Natural killer cell (primary cell): ENCODE data around the gene SLU7. TPM values are rescaled to one million over a fixed set of nuclear protein-coding genes. Genes with fewer than 3 reads are reported as not detected.

Experiments
- ATAC-seq, 3 donors: fragments of 150-1000 bp in 2 of 3; fragments of 200-7000 bp in 1 of 3; cut with Tn5 transposase; 1 replicate in 1 of 3; 2 replicates in 2 of 3; pipeline ENCODE4 v1.10.0; 2021; ENCODE audit warnings: mild to moderate bottlenecking in 2 of 3, moderate library complexity in 2 of 3
- DNase-seq, 2 donors: peaks; one replicate each; pipeline versions ENCODE4 v3.0.0 to v3.0.0-alpha.2; 2013 to 2021; ENCODE audit warnings: mixed read lengths in 1 of 2
- H3K27ac ChIP-seq: one replicate; pipeline ENCODE4 v1.5.1; 2013; ENCODE audit warnings: mild to moderate bottlenecking, low read length
- H3K27me3 ChIP-seq: one replicate; pipeline ENCODE4 v1.6.1; 2013; ENCODE audit warnings: low read length; ENCODE audit not compliant: control insufficient read depth, insufficient read depth
- H3K36me3 ChIP-seq: one replicate; pipeline ENCODE4 v1.6.1; 2013; ENCODE audit warnings: low read length; ENCODE audit not compliant: control insufficient read depth, insufficient read depth
- H3K4me1 ChIP-seq: one replicate; pipeline ENCODE4 v1.6.1; 2013; ENCODE audit warnings: low read length; ENCODE audit not compliant: control insufficient read depth, insufficient read depth
- H3K4me3 ChIP-seq: one replicate; pipeline ENCODE4 v1.5.1; 2013; ENCODE audit warnings: low read length
- H3K9me3 ChIP-seq: one replicate; pipeline ENCODE4 v1.6.1; 2013; ENCODE audit warnings: low read length; ENCODE audit not compliant: control insufficient read depth, insufficient read depth
- H3K27ac Mint-ChIP-seq, 2 donors: one replicate each; pipeline ENCODE4 v1.8.0; 2022; ENCODE audit warnings: mild to moderate bottlenecking in 2 of 2, mixed read lengths in 2 of 2, moderate library complexity in 1 of 2
- H3K27me3 Mint-ChIP-seq, 2 donors: one replicate each; pipeline ENCODE4 v1.8.0; 2022; ENCODE audit warnings: low read depth in 2 of 2, mixed read lengths in 2 of 2
- H3K36me3 Mint-ChIP-seq: one replicate; pipeline ENCODE4 v1.8.0; 2022; ENCODE audit warnings: mixed read lengths
- H3K4me1 Mint-ChIP-seq, 2 donors: one replicate each; pipeline ENCODE4 v1.8.0; 2022; ENCODE audit warnings: mixed read lengths in 2 of 2
- H3K4me3 Mint-ChIP-seq: one replicate; pipeline ENCODE4 v1.8.0; 2022; ENCODE audit warnings: mild to moderate bottlenecking, moderate library complexity, mixed read lengths
- H3K9me3 Mint-ChIP-seq, 2 donors: one replicate each; pipeline ENCODE4 v1.8.0; 2022; ENCODE audit warnings: mixed read lengths in 2 of 2
- WGBS: methylation state at CpG from one replicate; pipeline ENCODE4 v1.1.7; 2013; ENCODE audit warnings: missing lambda C conversion rate; ENCODE audit not compliant: insufficient coverage; 5-methylcytosine and 5-hydroxymethylcytosine counted together
- intact Hi-C: fragments of 100-400 bp; cut with micrococcal nuclease; formaldehyde crosslinking; loops from one replicate; pipeline ENCODE4 v1.14.2; 2022
- total RNA-seq, 4 donors: library from RNA; stranded (reverse); fragments of 120-200 nt in 1 of 4; gene quantifications; one replicate each; pipeline versions ENCODE4 v1.2.3 to v1.2.4, GENCODE V29; 2013 to 2022
- TF ChIP-seq, protein P1 (sequence below): fragments of 200-600 bp; IDR thresholded peaks from one replicate; pipeline ENCODE4 v1.8.0; 2022; ENCODE audit warnings: antibody characterized with exemption

SLU7 gene
- total RNA-seq, 3 donors from 2014 or later (not counting 1 experiment from before 2014, with no cell fraction given) = 114 to 143 (median 118) TPM

DNA sequence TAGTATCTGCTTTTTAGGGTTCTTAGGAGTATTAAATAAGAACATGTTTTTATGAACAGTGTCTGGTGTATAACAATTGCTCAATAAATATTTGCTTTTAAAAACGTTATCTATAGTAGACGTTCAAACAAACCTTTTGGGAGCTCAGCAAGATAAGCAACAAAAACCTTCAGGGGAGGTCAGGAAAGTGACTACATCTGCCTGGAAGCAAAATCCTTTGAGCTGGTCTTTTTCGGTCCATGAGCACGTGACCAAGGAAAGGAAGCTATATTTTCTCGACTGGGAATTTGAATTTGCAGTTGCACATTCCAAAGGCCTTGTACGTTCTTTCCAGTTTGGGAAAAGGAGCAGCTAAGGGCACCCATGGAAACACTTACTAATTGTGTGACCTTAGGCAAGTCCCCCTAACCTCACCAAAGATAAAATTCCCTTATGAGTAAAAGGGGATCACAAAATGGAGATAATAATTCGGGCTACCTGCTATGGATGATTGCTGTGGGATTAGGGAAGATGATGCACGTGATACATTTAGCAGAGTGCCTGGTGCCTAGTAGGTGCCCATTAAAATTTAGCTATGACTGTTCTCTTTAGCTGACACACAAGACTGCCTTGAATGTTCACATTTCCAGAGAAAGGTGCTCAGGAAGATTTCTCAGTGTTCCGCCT lies 48.1 kb upstream of the SLU7 start:
- H3K9me3 Mint-ChIP-seq = no peaks in the 10 kb centered on the region
- H3K27ac ChIP-seq = peak overlapping the region; percentile 60
- intact Hi-C loops = loop anchor here (1.0 kb wide), 1 partner anchor 45 kb away; no protein-coding TSS in a partner anchor
- no peaks in the 10 kb centered on the region for H3K36me3 ChIP-seq
- no peaks in the 10 kb centered on the region for H3K9me3 ChIP-seq
- no peaks in the 10 kb centered on the region for H3K27me3 ChIP-seq
- DNase-seq (no peak), ATAC-seq (no peak)
- H3K4me3 ChIP-seq = peak overlapping the region; percentile 37
- WGBS = 38% methylated on average over 9 of the region's 9 CpGs
- TF ChIP-seq, protein P1, sequence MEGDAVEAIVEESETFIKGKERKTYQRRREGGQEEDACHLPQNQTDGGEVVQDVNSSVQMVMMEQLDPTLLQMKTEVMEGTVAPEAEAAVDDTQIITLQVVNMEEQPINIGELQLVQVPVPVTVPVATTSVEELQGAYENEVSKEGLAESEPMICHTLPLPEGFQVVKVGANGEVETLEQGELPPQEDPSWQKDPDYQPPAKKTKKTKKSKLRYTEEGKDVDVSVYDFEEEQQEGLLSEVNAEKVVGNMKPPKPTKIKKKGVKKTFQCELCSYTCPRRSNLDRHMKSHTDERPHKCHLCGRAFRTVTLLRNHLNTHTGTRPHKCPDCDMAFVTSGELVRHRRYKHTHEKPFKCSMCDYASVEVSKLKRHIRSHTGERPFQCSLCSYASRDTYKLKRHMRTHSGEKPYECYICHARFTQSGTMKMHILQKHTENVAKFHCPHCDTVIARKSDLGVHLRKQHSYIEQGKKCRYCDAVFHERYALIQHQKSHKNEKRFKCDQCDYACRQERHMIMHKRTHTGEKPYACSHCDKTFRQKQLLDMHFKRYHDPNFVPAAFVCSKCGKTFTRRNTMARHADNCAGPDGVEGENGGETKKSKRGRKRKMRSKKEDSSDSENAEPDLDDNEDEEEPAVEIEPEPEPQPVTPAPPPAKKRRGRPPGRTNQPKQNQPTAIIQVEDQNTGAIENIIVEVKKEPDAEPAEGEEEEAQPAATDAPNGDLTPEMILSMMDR = no peak
- H3K4me1 ChIP-seq = peaks cover 38% of the 10 kb centered on the region
- peak overlapping the region; percentile 93 for H3K4me3 Mint-ChIP-seq
- no peaks in the 10 kb centered on the region for H3K27me3 Mint-ChIP-seq
- no peaks in the 10 kb centered on the region for H3K36me3 Mint-ChIP-seq
- peak overlapping the region; percentile 89 to 92 for H3K27ac Mint-ChIP-seq
- H3K4me1 Mint-ChIP-seq = peaks cover 56 to 59% of the 10 kb centered on the region in 2 donors

DNA sequence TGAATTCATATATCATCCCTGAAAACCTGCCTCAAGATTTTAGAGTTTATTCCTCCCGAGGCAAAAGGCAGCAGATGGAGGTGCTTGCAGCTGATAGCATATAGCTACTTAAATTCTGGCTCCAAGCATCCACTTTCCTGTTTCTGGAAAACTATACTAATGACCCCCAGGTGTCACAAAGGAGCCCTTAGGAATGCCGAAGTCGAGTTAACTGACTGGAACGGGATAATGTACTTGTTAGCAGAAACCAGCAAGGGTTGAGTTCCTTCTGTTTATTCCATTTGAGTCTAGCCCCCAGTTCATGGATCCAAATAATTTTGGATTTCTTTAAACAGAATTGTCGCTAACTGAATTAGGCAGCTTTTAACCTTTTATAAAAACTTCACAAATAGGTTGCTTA lies 47.2 kb upstream of the SLU7 start:
- Mint-ChIP-seq H3K9me3 (no peaks in the 10 kb centered on the region), H3K36me3 (no peaks in the 10 kb centered on the region), H3K4me1 (peaks cover 46 to 50% of the 10 kb centered on the region in 2 donors), H3K27ac (peak overlapping the region; percentile 89 to 92), H3K4me3 (no peak overlapping the region), H3K27me3 (no peaks in the 10 kb centered on the region)
- Histone ChIP-seq H3K27ac (no peak overlapping the region), H3K4me3 (no peak overlapping the region), H3K27me3 (no peaks in the 10 kb centered on the region), H3K36me3 (no peaks in the 10 kb centered on the region), H3K9me3 (no peaks in the 10 kb centered on the region), H3K4me1 (peaks cover 34% of the 10 kb centered on the region)
- no peak for ATAC-seq
- WGBS = 95% methylated on average over 4 of the region's 5 CpGs
- intact Hi-C loops = no loop called here
- TF ChIP-seq, protein P1 = no peak
- no peak for DNase-seq

DNA sequence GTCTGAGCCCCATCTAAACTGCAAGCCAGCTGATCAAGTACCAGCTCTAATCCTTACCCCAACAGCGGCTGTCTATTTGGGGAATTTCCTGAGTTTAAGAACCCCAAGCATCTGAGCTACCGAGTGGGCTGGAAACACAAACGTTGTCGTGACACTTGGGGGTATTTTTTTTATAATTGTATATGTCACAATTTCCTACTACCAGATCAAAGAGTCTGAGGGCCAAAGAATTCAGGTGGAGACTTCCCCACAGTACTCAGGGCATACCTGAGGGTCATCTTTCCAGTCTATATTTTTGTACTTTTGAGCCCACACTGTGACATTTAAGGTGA lies 45.6 kb upstream of the SLU7 start:
- TF ChIP-seq, protein P1 = no peak
- intact Hi-C loops = no loop called here
- no peaks in the 10 kb centered on the region for H3K36me3 Mint-ChIP-seq
- peaks cover 25% of the 10 kb centered on the region for H3K4me1 ChIP-seq
- H3K9me3 Mint-ChIP-seq = no peaks in the 10 kb centered on the region
- no peak overlapping the region for H3K4me3 Mint-ChIP-seq
- H3K27me3 Mint-ChIP-seq = no peaks in the 10 kb centered on the region
- no peak overlapping the region for H3K27ac ChIP-seq
- no peaks in the 10 kb centered on the region for H3K27me3 ChIP-seq
- H3K36me3 ChIP-seq = no peaks in the 10 kb centered on the region
- ATAC-seq (no peak), DNase-seq (peak in 1 of 2 donors; percentile 48)
- no peaks in the 10 kb centered on the region for H3K9me3 ChIP-seq
- no peak overlapping the region for H3K4me3 ChIP-seq
- peaks cover 33 to 35% of the 10 kb centered on the region in 2 donors for H3K4me1 Mint-ChIP-seq
- H3K27ac Mint-ChIP-seq = peak overlapping the region in 1 of 2 donors; percentile 59
- 78% methylated on average over 1 of the region's 4 CpGs for WGBS
